Measurements from ENCODE around the gene SH2D4B.

GRCh38 chr10:80539421-80540031 is 1.8 kb downstream of the SH2D4B start:
- TF ChIP-seq CTCF (IDR thresholded peaks at IDR 0.05) (no peak), POLR2A (IDR thresholded peaks at IDR 0.05) (no peak)

All from esophagus squamous epithelium (tissue), 4 donors.